Transverse colon (tissue), 3 donors: Measurements from ENCODE around the gene CLDN9.

ENCODE experiments used
- CTCF ChIP-seq, 5 experiments: fragments of 200-600 bp in 3 of 5; fragments of 450-650 bp in 2 of 5; sonication (generic) in 3 of 5; IDR thresholded peaks; 1 replicate in 2 of 5; 2 replicates in 3 of 5; pipeline ENCODE4 v1.5.1; 2016 to 2017; ENCODE audit warnings: antibody characterized with exemption in 5 of 5, inconsistent platforms in 3 of 5, mild to moderate bottlenecking in 2 of 5, moderate library complexity in 1 of 5
- POLR2A ChIP-seq: fragments of 450-650 bp; IDR thresholded peaks from one replicate; pipeline ENCODE4 v1.6.1; 2016; ENCODE audit warnings: antibody characterized with exemption, mild to moderate bottlenecking, moderate library complexity

- TF ChIP-seq CTCF (IDR thresholded peaks at IDR 0.05) (no peak), POLR2A (no peak)
Observed at GRCh38 chr16:2987833-2988232, 24.9 kb upstream of the CLDN9 start.
